ENCODE measurements around the gene CYB561D1. TPM values are rescaled to one million over a fixed set of nuclear protein-coding genes. Genes with fewer than 3 reads are reported as not detected.

The CYB561D1 gene
- total and polyA plus RNA-seq, 2 of the 8 experiments (the other 6 are each of a cell fraction or from before 2014, with no cell fraction given), result 3.6 to 3.8 TPM

DNA sequence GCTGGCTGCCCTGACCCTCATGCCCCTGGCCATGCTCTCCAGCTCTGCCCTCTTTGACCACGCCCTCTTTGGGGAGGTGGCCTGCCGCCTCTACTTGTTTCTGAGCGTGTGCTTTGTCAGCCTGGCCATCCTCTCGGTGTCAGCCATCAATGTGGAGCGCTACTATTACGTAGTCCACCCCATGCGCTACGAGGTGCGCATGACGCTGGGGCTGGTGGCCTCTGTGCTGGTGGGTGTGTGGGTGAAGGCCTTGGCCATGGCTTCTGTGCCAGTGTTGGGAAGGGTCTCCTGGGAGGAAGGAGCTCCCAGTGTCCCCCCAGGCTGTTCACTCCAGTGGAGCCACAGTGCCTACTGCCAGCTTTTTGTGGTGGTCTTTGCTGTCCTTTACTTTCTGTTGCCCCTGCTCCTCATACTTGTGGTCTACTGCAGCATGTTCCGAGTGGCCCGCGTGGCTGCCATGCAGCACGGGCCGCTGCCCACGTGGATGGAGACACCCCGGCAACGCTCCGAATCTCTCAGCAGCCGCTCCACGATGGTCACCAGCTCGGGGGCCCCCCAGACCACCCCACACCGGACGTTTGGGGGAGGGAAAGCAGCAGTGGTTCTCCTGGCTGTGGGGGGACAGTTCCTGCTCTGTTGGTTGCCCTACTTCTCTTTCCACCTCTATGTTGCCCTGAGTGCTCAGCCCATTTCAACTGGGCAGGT lies 49.5 kb downstream of the CYB561D1 start:
- Histone ChIP-seq H3K4me3 (ENCODE audit: extremely low read depth in 1 of 4, insufficient read depth in 2 of 4, low read depth in 3 of 4, low read length in 4 of 4) (no peak overlapping the region), H2AFZ (ENCODE audit: low read length) (no peak overlapping the region), H2BK15ac (ENCODE audit: low read length) (no peak overlapping the region; the same call in 1 of the 2 replicates), H3K56ac (replicated peaks; ENCODE audit: insufficient read length, low read depth, low read length) (no peak overlapping the region), H2AK5ac (ENCODE audit: low read depth, low read length) (no peak overlapping the region), H4K5ac (ENCODE audit: insufficient read length, low read depth, low read length) (no peak overlapping the region), H3K23ac (ENCODE audit: insufficient read length) (no peak overlapping the region), H4K8ac (ENCODE audit: extremely low read depth, insufficient read depth, low read length) (no peak overlapping the region; the same call in 1 of the 2 replicates), H3K79me2 (ENCODE audit: control insufficient read depth in 1 of 2, insufficient read depth in 2 of 2, low read length in 2 of 2) (peaks cover 0 to 7% of the 10 kb centered on the region in 2 experiments; a peak in 2 of 4 replicates), H2BK120ac (replicated peaks; ENCODE audit: low read depth, low read length) (no peak overlapping the region), H4K20me1 (replicated peaks in 1 of 2; ENCODE audit: control insufficient read depth in 1 of 2, insufficient read depth in 2 of 2, low read length in 2 of 2) (no peaks in the 10 kb centered on the region), H3K27ac (ENCODE audit: low read depth, low read length) (no peak overlapping the region), H3K79me1 (ENCODE audit: low read depth, low read length) (no peaks in the 10 kb centered on the region; the same call in 1 of the 2 replicates), H2BK5ac (ENCODE audit: low read depth, low read length) (no peak overlapping the region), H3K27me3 (replicated peaks in 1 of 4; ENCODE audit: control insufficient read depth in 3 of 4, extremely low read depth in 1 of 4, insufficient read depth in 3 of 4, low read length in 3 of 4) (peaks cover 0 to 2% (median 0%) of the 10 kb centered on the region in 4 experiments; a peak in 1 of 7 replicates), H3K4me1 (replicated peaks in 1 of 4; ENCODE audit: control insufficient read depth in 3 of 4, insufficient read depth in 4 of 4, low read length in 3 of 4) (peaks cover 0 to 10% (median 2%) of the 10 kb centered on the region in 4 experiments; a peak in 6 of 7 replicates), H3K14ac (ENCODE audit: insufficient read length) (no peak overlapping the region), H3K4ac (replicated peaks; ENCODE audit: insufficient read length, low read depth, low read length) (no peak overlapping the region), H3K9ac (replicated peaks in 1 of 4; ENCODE audit: extremely low read depth in 1 of 4, low read depth in 3 of 4, low read length in 3 of 4) (no peak overlapping the region), H2BK12ac (ENCODE audit: low read depth, low read length) (no peak overlapping the region), H3K23me2 (ENCODE audit: low read depth, low read length) (peaks cover 4% of the 10 kb centered on the region), H2BK20ac (ENCODE audit: low read length) (no peak overlapping the region), H3K18ac (ENCODE audit: extremely low read depth, low read length) (no peak overlapping the region), H3K4me2 (ENCODE audit: insufficient read depth in 1 of 2, low read depth in 2 of 2, low read length in 2 of 2) (no peak overlapping the region), H3K9me3 (ENCODE audit: insufficient read depth in 2 of 2, low read depth in 1 of 2, low read length in 1 of 2) (no peaks in the 10 kb centered on the region), H4K91ac (replicated peaks; ENCODE audit: insufficient read length, low read length) (no peak overlapping the region), H3K36me3 (ENCODE audit: control insufficient read depth in 2 of 4, insufficient read depth in 4 of 4, low read length in 3 of 4) (no peaks in the 10 kb centered on the region)
- TF ChIP-seq, protein P1, sequence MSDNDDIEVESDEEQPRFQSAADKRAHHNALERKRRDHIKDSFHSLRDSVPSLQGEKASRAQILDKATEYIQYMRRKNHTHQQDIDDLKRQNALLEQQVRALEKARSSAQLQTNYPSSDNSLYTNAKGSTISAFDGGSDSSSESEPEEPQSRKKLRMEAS (IDR thresholded peaks at IDR 0.05), result 0 out of 2 replicates have a peak, but pooled peaks have one; percentile 14
- no peak for TF ChIP-seq BACH1 (IDR thresholded peaks at IDR 0.05; ENCODE audit: low read length)
- WGBS, 2 experiments (ENCODE audit: extremely low coverage in 1 of 2, insufficient coverage in 1 of 2, insufficient read length in 1 of 2, insufficient replicate concordance in 2 of 2, low coverage in 1 of 2, low lambda C conversion rate in 2 of 2, missing lambda C conversion rate in 1 of 2), result 90% methylated on average over 24 of the region's 24 CpGs; no CpG with 5 or more reads in 1 of the 2 experiments
- ChIA-PET CTCF (ENCODE audit: partially characterized antibody) (interaction anchor here (0.9 to 26.3 kb wide), 10 partner anchors 10 to 234 kb away, joined by 3 to 1755 read pairs (median 34); partner anchors contain the start of genes AMIGO1, ATXN7L2 and CYB561D1), POLR2A (ENCODE audit: partially characterized antibody) (interaction anchor here (0.6 to 1.3 kb wide), 2 partner anchors 11 to 21 kb away, joined by 3 to 4 read pairs; no protein-coding TSS in a partner anchor)
- DNase-seq (ENCODE audit: low read depth in 1 of 2, low spot score in 2 of 2), result no peak
- FAIRE-seq, result no peak

Data from H1 (cell line).